ENCODE data around the gene SACS. TPM values are rescaled to one million over a fixed set of nuclear protein-coding genes. Genes with fewer than 3 reads are reported as not detected.
A peak's percentile ranks its signal among the peaks of the same experiment; 100 is the strongest.

SACS gene
- total and polyA plus RNA-seq, 5 donors, result 4.8 to 23.5 (median 15.0) TPM

DNA sequence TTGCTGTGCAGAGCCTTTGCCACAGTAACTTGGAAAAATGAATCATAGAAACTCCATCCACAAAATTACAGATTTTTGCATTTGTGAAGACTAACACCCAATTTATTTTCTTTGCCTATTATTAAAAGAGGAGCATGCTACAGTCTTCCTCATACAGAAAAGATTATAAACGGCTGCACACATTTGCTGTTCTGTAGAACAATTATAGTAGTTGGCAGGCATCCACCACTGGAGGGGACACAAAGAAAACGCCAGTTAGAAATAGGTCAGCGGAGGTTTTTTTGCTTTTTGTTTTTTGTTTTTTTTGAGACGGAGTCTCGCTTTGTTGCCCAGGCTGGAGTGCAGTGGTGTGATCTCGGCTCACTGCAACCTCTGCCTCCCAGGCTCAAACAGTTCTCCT lies 51.6 kb downstream of the SACS start:
- Histone ChIP-seq H3K27ac (ENCODE audit: low read length) (no peak overlapping the region), H3K4me3 (ENCODE audit: low read length) (no peak overlapping the region), H3K27me3 (ENCODE audit: control insufficient read depth, insufficient read depth) (no peaks in the 10 kb centered on the region), H3K4me1 (ENCODE audit: control insufficient read depth, insufficient read depth, low read length) (peaks cover 6% of the 10 kb centered on the region), H3K9me3 (ENCODE audit: control insufficient read depth, low read length) (no peaks in the 10 kb centered on the region)
- no peak for ATAC-seq
- intact Hi-C loops (cut with DNase I), result no loop called here
- WGBS, result 21% methylated on average over 6 of the region's 6 CpGs
- no peak for DNase-seq

DNA sequence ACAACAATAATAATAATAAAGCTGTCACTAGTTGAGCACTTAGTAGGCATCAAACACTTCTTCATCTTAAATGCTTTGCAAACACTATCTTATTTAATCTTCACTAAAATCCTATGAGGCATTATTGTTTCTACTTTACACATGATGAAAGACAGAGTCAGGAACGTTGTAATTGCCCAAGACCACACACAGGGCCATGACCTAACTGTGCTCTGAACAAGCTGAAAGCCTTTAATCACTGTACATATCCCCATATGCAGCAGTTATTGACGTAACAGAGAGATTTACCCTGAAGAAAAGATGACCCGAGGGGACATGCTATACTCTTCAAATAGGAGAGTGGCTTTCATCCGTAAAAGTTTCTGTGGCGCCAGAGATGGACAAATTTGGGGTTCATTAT lies 53.0 kb downstream of the SACS start:
- Histone ChIP-seq H3K4me1 (ENCODE audit: control insufficient read depth, insufficient read depth, low read length) (peaks cover 6% of the 10 kb centered on the region), H3K9me3 (ENCODE audit: control insufficient read depth, low read length) (no peaks in the 10 kb centered on the region), H3K27ac (ENCODE audit: low read length) (no peak overlapping the region), H3K4me3 (ENCODE audit: low read length) (no peak overlapping the region), H3K27me3 (ENCODE audit: control insufficient read depth, insufficient read depth) (no peaks in the 10 kb centered on the region)
- ATAC-seq, result no peak
- DNase-seq, result no peak
- WGBS, result 81% methylated on average over 5 of the region's 5 CpGs
- intact Hi-C loops (cut with DNase I), result no loop called here

DNA sequence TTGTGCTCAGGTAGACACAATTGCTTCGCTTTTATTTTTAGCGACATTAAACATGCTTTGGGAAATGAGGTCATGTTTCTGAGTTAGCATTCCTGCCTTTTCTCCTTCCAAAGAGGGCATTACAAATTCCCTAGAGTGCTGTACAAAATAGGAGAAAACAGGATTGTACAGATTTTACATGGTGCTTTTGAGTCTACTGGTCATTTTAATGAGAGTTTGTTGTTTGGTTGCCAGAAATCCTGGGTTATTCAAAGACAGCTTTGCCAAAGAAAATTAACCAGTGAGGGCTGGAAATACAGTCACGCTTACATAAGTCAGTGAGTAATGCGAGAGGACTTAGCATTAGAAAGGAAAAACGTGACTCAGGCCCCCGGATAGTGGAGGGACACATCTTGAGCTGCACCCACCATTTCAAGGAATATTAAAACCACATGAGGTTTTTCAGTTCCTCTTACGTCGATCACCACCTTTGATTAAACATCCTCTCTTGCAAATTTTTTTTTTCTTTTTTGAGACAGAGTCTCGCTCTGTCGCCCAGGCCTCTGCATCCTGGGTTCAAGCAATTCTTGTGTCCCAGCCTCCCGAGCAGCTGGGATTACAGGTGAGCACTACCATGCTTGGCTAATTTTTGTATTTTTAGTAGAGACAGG lies 55.4 kb downstream of the SACS start:
- ATAC-seq (peak in 1 of 2 donors; percentile 39), DNase-seq (peak in 1 of 3 donors; percentile 51)
- no peaks in the 10 kb centered on the region for H3K27me3 ChIP-seq (ENCODE audit: control insufficient read depth, insufficient read depth)
- intact Hi-C loops (cut with DNase I), result no loop called here
- H3K4me3 ChIP-seq (ENCODE audit: low read length), result no peak overlapping the region
- H3K9me3 ChIP-seq (ENCODE audit: control insufficient read depth, low read length), result no peaks in the 10 kb centered on the region
- 31% methylated on average over 11 of the region's 11 CpGs for WGBS
- no peak overlapping the region for H3K27ac ChIP-seq (ENCODE audit: low read length)
- H3K4me1 ChIP-seq (ENCODE audit: control insufficient read depth, insufficient read depth, low read length), result peaks cover 8% of the 10 kb centered on the region

DNA sequence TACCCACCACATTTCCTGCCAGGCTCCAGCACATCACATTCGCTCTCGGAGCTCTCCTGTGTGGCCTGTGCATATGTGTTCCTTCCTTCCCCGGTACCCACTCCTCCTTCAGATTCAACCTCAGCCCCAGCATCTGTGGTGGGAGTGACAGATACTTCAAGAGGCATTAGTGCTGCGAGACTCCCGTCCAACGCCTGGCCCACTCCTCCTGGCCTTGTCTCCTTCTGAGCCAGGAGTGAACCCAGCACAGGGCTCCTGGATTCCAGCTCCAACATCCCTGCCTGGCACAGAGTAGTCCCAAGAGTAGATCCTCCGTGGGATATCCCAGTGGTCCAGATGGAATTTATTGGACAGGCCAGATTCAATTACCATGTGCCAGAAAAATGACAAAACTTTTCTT lies 55.9 kb downstream of the SACS start:
- Histone ChIP-seq H3K4me3 (ENCODE audit: low read length) (no peak overlapping the region), H3K4me1 (ENCODE audit: control insufficient read depth, insufficient read depth, low read length) (peaks cover 10% of the 10 kb centered on the region), H3K27ac (ENCODE audit: low read length) (peak overlapping the region; percentile 29), H3K9me3 (ENCODE audit: control insufficient read depth, low read length) (no peaks in the 10 kb centered on the region), H3K27me3 (ENCODE audit: control insufficient read depth, insufficient read depth) (no peaks in the 10 kb centered on the region)
- peak in 2 of 3 donors; percentile 26 to 46 for DNase-seq
- ATAC-seq, result no peak
- WGBS, result 50% methylated on average over 7 of the region's 7 CpGs
- intact Hi-C loops (cut with DNase I), result no loop called here

DNA sequence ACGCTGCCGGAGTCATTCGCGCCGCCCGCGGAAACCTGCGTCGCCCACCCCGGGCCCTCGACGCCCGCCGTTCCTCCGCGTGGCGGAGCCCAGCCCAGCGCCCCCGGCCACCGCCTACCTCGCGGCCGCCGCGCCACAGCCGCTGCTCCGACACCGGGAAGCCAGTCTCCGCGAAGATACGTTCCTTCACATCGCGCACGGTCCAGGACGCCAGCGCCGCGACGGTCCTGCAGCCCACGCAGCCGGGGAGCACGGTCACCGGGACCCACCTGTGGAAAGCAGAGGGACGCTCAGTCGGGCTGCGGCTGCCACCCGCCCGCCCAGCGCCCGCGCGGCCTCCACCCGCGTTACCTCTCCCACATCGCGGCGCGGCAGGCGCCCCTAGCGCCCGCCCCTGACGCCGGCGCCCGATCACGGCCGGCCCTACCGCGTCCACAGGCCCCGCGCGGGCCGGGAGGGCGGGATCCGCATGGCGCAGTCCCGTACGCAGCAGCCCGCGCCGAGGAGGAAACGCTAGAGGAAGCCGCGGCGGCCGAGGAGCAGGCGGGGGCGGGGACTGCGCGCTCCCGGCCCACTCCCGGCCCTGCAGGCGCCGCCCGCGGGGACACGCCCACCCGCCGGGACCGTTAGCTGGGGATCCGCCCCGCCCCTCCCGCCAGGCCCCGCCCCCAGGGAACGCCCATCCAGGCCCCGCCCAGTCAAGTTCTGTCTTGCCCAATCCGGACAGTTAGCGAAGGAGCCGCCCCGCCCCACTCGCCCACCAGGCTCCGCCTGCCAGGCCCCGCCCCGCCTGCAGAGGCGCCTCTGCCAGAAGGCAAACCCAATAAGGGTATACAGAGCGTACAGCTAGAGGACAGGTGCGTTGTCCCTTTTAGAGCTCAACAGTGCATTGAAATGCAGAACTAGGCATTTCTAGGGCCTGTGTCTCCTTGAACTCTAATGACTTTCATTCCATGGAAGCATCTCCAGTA lies 58.2 kb downstream of the SACS start:
- DNase-seq, result peak; percentile 97 to 99 (median 99)
- Histone ChIP-seq H3K9me3 (ENCODE audit: control insufficient read depth, low read length) (no peaks in the 10 kb centered on the region), H3K27ac (ENCODE audit: low read length) (peak overlapping the region; percentile 71), H3K27me3 (ENCODE audit: control insufficient read depth, insufficient read depth) (no peaks in the 10 kb centered on the region), H3K4me3 (ENCODE audit: low read length) (peak overlapping the region; percentile 43), H3K4me1 (ENCODE audit: control insufficient read depth, insufficient read depth, low read length) (peaks cover 8% of the 10 kb centered on the region)
- under 1% methylated on average over 117 of the region's 117 CpGs for WGBS
- peak; percentile 98 for ATAC-seq
- intact Hi-C loops (cut with DNase I), result no loop called here

DNA sequence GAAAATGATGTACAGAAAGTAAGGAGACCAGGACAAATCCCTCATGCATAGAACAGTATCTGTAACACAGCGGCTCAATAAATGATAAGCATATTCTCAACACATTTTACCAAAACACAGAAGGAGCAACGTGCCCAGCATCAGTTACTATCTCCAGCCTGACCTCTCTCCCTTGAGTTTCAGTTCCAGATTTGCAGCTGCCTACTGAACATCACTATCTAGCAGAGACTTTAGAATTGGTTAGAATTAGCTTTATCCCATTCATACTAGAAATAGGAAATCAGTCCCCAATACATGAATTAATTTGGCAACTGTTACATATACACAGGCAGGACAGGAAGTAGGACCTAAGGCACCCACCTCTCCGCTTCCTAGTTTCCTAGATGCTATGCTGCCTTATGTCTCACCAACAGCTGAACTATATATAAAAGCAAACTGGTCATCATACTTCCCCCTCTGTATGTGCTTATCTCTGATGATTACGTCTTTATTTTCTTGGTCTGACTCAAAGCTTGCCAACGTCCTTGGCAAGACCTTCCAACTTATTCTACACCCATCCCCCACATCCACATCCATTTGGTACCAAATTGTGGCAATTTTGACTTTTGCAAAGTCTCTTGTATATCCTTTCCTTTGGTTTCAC lies 61.1 kb downstream of the SACS start:
- H3K9me3 ChIP-seq (ENCODE audit: control insufficient read depth, low read length), result no peaks in the 10 kb centered on the region
- no peak for DNase-seq
- intact Hi-C loops (cut with DNase I), result no loop called here
- H3K27ac ChIP-seq (ENCODE audit: low read length), result no peak overlapping the region
- peaks cover 5% of the 10 kb centered on the region for H3K4me1 ChIP-seq (ENCODE audit: control insufficient read depth, insufficient read depth, low read length)
- 24% methylated on average over 5 of the region's 5 CpGs for WGBS
- H3K27me3 ChIP-seq (ENCODE audit: control insufficient read depth, insufficient read depth), result no peaks in the 10 kb centered on the region
- no peak overlapping the region for H3K4me3 ChIP-seq (ENCODE audit: low read length)
- ATAC-seq, result no peak

DNA sequence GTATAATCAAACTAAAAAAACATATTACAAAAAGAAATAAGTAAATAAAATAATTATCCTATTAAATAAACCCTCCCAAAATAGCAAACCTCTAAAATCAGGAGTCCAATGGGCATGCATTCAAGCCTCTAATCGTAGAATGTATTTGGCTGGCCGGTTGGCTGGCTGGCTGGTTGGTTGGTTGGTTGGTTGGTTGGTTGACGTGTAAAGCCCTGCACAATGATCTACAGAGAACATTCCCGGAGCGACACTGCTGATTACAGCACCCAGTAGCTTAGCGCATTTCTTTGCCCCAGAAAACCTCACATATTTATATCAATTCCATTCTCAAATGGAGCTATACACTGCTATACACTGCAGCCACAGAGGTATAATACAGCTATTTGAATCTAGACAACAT lies 65.6 kb downstream of the SACS start:
- DNase-seq (no peak), ATAC-seq (no peak)
- Histone ChIP-seq H3K4me3 (ENCODE audit: low read length) (no peak overlapping the region), H3K4me1 (ENCODE audit: control insufficient read depth, insufficient read depth, low read length) (peaks cover under 1% of the 10 kb centered on the region), H3K9me3 (ENCODE audit: control insufficient read depth, low read length) (no peaks in the 10 kb centered on the region), H3K27ac (ENCODE audit: low read length) (no peak overlapping the region), H3K27me3 (ENCODE audit: control insufficient read depth, insufficient read depth) (no peaks in the 10 kb centered on the region)
- intact Hi-C loops (cut with DNase I), result no loop called here
- 93% methylated on average over 6 of the region's 6 CpGs for WGBS

DNA sequence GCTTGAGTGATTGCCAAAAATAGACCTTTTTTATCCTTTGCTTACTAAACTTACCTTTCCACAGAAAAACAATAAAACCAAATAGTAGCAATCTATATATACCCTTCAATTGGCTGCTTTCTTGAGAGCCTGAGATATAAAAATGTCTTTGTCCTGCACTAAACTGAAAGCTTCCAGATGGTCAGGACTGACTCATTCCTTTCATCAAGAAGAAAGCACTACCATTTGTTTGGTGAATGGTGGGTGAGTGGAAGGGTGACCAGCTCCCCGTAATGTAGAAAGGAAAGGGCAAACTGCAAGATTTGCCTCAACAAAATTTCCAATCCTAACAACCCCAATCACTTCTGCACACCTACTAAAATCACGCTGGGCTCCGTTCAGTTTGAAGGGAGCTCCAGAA lies 67.8 kb downstream of the SACS start:
- Histone ChIP-seq H3K9me3 (ENCODE audit: control insufficient read depth, low read length) (no peaks in the 10 kb centered on the region), H3K4me3 (ENCODE audit: low read length) (no peak overlapping the region), H3K4me1 (ENCODE audit: control insufficient read depth, insufficient read depth, low read length) (no peaks in the 10 kb centered on the region), H3K27me3 (ENCODE audit: control insufficient read depth, insufficient read depth) (no peaks in the 10 kb centered on the region), H3K27ac (ENCODE audit: low read length) (no peak overlapping the region)
- ATAC-seq, result no peak
- WGBS, result 93% methylated on average over 3 of the region's 3 CpGs
- no peak for DNase-seq
- intact Hi-C loops (cut with DNase I), result no loop called here

DNA sequence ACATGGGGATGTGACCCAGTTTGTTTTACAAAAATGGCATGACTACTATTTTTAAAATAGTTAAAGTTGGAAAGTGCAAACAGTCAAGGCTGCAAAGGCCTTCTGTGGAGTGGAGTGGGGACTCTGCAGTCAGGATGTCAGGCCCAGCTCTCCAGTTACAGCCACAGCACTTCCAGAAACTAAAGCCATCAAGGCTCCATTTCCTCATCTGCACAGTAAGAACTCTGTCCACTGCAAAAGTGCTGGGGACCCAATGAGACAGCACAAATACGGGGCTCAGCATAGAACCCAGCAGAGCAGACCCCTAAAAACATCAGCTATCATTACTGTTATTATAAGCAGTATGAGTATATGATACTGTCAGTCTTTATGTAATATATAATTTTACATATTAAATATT lies 73.6 kb downstream of the SACS start:
- WGBS, result 82% methylated on average over 1 of the region's 1 CpG
- Histone ChIP-seq H3K4me1 (ENCODE audit: control insufficient read depth, insufficient read depth, low read length) (no peaks in the 10 kb centered on the region), H3K27me3 (ENCODE audit: control insufficient read depth, insufficient read depth) (no peaks in the 10 kb centered on the region), H3K27ac (ENCODE audit: low read length) (no peak overlapping the region), H3K9me3 (ENCODE audit: control insufficient read depth, low read length) (no peaks in the 10 kb centered on the region), H3K4me3 (ENCODE audit: low read length) (no peak overlapping the region)
- ATAC-seq (peak in 1 of 2 donors; percentile 14), DNase-seq (no peak)
- intact Hi-C loops (cut with DNase I), result no loop called here

DNA sequence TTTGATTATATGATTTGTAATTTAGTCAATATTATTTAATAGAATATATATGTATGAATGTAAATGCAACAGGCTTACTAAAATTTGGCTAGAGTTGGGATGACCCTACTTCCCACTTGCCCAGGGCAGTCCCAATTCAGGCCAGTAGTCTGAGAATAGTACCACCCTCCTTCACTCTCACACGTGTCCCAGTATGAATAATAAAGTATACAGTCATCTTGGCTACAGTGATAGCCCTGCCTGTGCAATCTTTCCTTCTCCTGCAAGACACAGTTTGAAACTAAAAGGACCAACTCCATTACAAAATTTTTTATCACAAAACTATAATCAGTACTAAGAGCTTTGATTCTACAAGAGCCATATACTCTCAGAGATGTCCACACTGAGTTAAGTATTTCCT lies 76.2 kb downstream of the SACS start:
- H3K27ac ChIP-seq (ENCODE audit: low read length), result no peak overlapping the region
- intact Hi-C loops (cut with DNase I), result no loop called here
- H3K27me3 ChIP-seq (ENCODE audit: control insufficient read depth, insufficient read depth), result no peaks in the 10 kb centered on the region
- no peak overlapping the region for H3K4me3 ChIP-seq (ENCODE audit: low read length)
- no peaks in the 10 kb centered on the region for H3K9me3 ChIP-seq (ENCODE audit: control insufficient read depth, low read length)
- no peak for DNase-seq
- ATAC-seq, result peak in 1 of 2 donors; percentile 43
- no peaks in the 10 kb centered on the region for H3K4me1 ChIP-seq (ENCODE audit: control insufficient read depth, insufficient read depth, low read length)
- 54% methylated on average over 1 of the region's 1 CpG for WGBS

DNA sequence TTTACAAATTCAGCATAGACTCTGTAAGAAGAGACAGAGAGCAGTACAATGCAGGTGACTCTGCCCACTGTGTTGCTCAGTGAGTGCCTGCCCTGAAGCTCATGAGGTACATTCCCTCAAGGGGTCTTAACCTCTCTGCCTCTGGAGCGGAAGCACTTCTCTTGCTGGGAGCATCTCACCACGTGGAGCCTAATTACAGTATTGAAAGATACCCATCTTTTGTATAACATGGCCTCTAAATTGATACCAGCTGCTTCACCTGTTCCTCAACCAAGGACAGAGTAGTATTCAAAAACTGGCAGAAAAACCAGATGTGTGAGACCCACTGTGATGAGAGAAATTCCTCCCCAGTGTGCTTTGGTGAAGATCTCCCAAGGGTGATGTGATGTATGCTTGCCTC lies 77.1 kb downstream of the SACS start:
- ATAC-seq (no peak), DNase-seq (no peak)
- Histone ChIP-seq H3K9me3 (ENCODE audit: control insufficient read depth, low read length) (no peaks in the 10 kb centered on the region), H3K4me3 (ENCODE audit: low read length) (no peak overlapping the region), H3K27me3 (ENCODE audit: control insufficient read depth, insufficient read depth) (no peaks in the 10 kb centered on the region), H3K4me1 (ENCODE audit: control insufficient read depth, insufficient read depth, low read length) (no peaks in the 10 kb centered on the region), H3K27ac (ENCODE audit: low read length) (no peak overlapping the region)
- WGBS, result 86% methylated on average over 2 of the region's 2 CpGs
- intact Hi-C loops (cut with DNase I), result no loop called here

Data from right cardiac atrium (tissue), 5 donors.